Loucy (cell line): ENCODE measurements around the gene ERFE.

Experiments
- EZH2phosphoT487 ChIP-seq: fragments of 200-600 bp; IDR thresholded peaks from 2 replicates; pipeline ENCODE4 v1.6.1; 2018; ENCODE audit warnings: antibody characterized with exemption, mild to moderate bottlenecking, moderate library complexity, borderline replicate concordance
- TF ChIP-seq, protein P1 (sequence below): fragments of 200-600 bp; sonication (generic); conservative IDR thresholded peaks from 2 replicates; pipeline ENCODE4 v1.5.1; 2014; ENCODE audit warnings: mild to moderate bottlenecking, antibody characterized with exemption, low read length

DNA sequence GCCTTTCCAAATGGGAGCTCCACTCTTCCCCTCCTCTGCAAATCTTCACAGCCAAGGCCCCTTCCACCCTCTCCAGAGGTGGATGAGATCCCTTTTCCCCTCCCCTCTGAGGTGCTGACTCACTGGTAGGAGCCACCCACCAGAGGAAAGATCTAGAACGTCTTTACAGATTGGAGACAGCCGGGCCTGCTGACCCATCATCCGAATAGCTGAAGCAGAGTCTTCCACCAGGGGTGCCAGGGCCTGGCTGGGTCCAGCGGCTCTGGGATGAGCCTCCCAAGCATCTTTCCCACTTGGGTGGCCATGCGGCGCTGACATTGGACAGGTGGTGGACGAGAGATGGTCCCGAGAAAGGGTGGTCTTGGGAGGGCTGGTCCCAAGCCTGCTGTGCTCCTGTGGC is 9.0 kb downstream of the ERFE start:
- TF ChIP-seq, protein P1, sequence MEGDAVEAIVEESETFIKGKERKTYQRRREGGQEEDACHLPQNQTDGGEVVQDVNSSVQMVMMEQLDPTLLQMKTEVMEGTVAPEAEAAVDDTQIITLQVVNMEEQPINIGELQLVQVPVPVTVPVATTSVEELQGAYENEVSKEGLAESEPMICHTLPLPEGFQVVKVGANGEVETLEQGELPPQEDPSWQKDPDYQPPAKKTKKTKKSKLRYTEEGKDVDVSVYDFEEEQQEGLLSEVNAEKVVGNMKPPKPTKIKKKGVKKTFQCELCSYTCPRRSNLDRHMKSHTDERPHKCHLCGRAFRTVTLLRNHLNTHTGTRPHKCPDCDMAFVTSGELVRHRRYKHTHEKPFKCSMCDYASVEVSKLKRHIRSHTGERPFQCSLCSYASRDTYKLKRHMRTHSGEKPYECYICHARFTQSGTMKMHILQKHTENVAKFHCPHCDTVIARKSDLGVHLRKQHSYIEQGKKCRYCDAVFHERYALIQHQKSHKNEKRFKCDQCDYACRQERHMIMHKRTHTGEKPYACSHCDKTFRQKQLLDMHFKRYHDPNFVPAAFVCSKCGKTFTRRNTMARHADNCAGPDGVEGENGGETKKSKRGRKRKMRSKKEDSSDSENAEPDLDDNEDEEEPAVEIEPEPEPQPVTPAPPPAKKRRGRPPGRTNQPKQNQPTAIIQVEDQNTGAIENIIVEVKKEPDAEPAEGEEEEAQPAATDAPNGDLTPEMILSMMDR = no peak
- TF ChIP-seq EZH2phosphoT487 = no peak
